Measurements from ENCODE around the gene HOXD10. TPM values are rescaled to one million over a fixed set of nuclear protein-coding genes. Genes with fewer than 3 reads are reported as not detected.

HOXD10 gene
- total RNA-seq, 1 donor from 2014 or later: 14.3 TPM

DNA sequence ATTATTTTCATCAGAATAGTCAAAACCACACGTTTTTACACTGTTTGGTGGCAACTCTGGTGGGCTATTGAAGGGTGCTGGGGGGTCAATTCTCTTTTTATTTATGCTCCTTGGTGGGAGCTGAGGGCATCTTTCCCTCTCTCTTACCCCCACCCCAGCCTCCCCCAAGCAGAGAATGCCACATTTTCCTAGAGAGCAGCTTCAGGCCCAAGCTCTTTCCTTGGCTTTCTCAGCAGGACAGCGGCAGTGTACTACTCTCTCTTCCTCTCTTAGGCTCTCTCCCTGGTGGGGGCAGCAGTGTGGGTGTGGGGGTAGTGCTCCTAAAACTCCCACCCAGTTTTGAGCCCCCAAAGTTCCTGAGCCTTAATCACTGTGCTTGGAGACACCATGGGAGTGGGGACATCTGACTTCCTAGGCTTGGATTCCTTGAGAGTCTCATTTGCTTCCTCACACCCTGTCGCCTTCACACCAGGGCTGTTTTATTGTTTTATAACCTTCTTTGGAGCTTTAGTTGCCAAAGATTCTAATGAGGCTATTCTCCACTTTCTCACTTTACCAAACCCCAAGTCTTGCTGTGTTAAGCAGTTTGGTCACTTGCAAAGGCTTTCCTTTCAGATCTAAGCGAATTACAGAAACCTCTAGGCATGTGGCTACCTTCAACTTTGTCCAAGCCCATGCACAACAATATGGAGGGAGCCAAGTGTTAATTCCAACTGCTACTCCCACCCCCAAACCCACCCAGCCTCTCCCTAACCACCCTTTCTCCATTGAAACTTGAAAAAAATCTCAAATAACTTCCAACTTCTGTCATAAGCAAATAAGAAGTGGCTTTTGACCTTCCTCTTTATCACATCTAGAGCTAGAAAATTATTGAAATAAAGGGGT is 28.7 kb downstream of the HOXD10 start:
- TF ChIP-seq, protein P1, sequence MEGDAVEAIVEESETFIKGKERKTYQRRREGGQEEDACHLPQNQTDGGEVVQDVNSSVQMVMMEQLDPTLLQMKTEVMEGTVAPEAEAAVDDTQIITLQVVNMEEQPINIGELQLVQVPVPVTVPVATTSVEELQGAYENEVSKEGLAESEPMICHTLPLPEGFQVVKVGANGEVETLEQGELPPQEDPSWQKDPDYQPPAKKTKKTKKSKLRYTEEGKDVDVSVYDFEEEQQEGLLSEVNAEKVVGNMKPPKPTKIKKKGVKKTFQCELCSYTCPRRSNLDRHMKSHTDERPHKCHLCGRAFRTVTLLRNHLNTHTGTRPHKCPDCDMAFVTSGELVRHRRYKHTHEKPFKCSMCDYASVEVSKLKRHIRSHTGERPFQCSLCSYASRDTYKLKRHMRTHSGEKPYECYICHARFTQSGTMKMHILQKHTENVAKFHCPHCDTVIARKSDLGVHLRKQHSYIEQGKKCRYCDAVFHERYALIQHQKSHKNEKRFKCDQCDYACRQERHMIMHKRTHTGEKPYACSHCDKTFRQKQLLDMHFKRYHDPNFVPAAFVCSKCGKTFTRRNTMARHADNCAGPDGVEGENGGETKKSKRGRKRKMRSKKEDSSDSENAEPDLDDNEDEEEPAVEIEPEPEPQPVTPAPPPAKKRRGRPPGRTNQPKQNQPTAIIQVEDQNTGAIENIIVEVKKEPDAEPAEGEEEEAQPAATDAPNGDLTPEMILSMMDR (conservative IDR thresholded peaks at IDR 0.05; ENCODE audit: low read depth, low read length): no peak
- H3K4me3 ChIP-seq (ENCODE audit: low read depth, low read length): peak overlapping the region; percentile 7
- no peak for DNase-seq (ENCODE audit: low read depth)

DNA sequence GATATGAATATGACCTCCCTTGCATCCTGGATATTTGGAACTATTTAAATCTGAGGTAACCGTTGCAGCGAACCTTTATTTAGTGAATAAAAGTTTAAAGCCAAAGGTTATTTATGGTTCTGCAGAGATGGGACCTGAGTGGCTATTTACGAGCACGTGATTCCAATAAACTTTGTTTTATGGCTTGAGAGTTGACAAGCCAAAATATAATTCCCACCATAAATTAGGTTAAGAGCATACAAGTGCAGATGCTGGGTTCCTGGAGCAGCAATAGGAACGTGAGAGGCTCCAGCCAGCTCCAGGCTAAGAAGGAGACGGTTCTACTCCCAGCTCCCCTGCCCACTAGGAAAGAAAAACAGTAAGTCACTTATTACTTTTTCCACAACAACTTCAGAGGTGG is 29.5 kb downstream of the HOXD10 start:
- peak overlapping the region; percentile 70 for H3K4me3 ChIP-seq (ENCODE audit: low read depth, low read length)
- TF ChIP-seq, protein P1 (conservative IDR thresholded peaks at IDR 0.05; ENCODE audit: low read depth, low read length): no peak
- DNase-seq (ENCODE audit: low read depth): no peak

DNA sequence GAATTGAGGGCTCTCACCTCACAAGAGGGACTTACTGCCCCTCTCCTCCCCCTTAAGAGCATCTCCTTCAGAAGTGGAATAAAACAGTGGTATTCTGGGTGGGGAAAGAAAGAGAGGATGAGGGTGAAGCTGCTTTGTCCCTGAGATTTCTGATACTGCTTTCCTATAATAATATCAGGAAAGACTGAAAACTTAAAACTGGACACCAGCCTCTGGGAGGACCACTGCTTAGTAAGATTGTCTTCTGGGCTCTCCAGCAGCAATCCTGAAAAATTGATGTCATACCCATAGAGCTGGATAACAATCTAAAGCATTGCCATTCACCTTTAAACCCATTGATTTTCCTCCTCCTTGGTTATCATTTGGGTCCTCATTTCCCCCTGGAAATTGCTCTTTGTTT is 30.1 kb downstream of the HOXD10 start:
- H3K4me3 ChIP-seq (ENCODE audit: low read depth, low read length): peak overlapping the region; percentile 70
- TF ChIP-seq, protein P1 (conservative IDR thresholded peaks at IDR 0.05; ENCODE audit: low read depth, low read length): no peak
- no peak for DNase-seq (ENCODE audit: low read depth)

DNA sequence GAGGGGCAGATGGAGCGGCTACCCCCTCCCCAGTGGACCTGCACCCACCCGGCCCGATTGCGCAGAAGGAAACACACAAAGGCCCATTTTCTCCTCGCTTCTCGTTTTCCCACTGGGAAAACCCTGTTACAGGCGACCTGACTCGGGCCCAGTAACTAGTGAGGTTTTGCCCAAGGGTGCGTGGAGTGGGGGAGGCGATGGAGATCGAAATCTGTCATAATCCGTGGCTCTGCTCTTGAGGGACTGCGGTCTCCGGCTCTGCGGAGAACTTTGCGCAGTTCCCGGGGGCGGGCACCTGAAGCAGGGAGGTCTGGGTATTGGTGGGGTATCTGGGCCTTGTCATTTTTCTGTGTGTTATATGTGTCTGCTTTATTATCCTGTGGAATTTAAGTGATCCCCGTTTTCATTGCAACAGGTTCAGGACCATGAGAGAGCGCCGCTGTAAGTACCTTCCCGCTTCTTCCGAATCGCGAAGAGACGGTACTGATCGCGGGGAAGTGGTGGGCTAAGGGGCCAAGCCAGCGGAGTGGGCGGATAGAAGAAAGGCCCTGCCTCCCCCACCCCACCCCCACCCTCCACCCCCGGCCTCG is 30.7 kb downstream of the HOXD10 start:
- DNase-seq (ENCODE audit: low read depth): no peak
- TF ChIP-seq, protein P1 (conservative IDR thresholded peaks at IDR 0.05; ENCODE audit: low read depth, low read length): no peak
- peak overlapping the region; percentile 70 for H3K4me3 ChIP-seq (ENCODE audit: low read depth, low read length)

DNA sequence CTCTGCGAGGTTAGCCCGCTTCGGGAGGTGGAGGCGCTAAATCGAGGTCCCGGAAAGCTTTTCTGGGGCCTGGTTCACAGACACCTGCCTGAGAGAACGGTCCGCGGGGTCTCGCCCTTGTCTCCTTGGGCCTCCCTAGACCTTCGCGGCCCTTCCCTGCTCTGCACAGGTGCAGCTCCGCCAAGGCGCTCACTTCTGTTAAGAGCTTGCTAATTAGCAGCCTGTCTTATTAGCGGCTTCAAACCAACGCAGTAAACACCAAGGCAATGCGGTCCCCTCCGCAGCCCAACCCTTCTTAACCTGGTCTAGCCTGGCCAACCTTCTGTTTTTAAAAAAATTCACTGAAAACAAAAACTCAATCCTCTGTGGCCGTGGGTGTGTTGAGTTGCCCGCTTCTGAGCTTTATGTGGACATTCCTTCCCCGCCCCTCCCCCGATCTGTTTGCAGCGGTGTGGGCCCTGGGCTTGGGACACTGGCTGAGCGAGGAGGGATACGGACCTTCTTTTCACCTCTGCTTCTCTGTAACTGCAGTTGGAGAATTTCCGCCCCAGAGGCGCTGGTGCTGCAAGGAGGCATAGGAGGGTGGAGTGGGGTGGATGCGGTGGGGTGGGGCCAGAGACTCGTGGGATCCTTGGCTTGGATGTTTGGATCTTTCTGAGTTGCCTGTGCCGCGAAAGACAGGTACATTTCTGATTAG is 31.4 kb downstream of the HOXD10 start:
- TF ChIP-seq, protein P1 (conservative IDR thresholded peaks at IDR 0.05; ENCODE audit: low read depth, low read length): no peak
- no peak for DNase-seq (ENCODE audit: low read depth)
- peak overlapping the region; percentile 70 for H3K4me3 ChIP-seq (ENCODE audit: low read depth, low read length)

DNA sequence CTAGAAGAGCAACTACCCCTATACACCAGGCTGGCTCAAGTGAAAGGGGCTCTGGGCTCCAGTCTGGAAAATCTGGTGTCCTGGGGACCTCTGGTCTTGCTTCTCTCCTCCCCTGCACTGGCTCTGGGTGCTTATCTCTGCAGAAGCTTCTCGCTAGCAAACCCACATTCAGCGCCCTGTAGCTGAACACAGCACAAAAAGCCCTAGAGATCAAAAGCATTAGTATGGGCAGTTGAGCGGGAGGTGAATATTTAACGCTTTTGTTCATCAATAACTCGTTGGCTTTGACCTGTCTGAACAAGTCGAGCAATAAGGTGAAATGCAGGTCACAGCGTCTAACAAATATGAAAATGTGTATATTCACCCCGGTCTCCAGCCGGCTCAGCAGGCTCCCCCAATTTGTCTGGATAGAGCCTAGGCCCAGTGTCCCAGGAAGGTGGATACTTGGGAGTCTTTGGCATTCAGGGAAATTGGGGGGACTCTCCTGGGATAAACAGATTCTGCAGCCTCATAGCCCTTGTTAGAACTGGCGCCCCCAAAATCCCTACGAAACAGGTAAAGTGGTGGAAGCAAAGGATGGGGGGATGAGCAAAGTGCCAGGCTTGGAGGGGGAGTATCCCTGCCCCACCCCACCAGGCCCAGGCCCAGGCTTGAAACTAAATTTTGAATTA is 32.3 kb downstream of the HOXD10 start:
- peak overlapping the region; percentile 70 for H3K4me3 ChIP-seq (ENCODE audit: low read depth, low read length)
- no peak for DNase-seq (ENCODE audit: low read depth)
- TF ChIP-seq, protein P1 (conservative IDR thresholded peaks at IDR 0.05; ENCODE audit: low read depth, low read length): no peak

Measured in epithelial cell of proximal tubule (primary cell).